GM19397 (cell line): ENCODE measurements around the gene OR10H1.
"Not testable (repeated sequence)": the region's sequence is repeated elsewhere in the genome, so short reads cannot be mapped to it uniquely, and the experiment has no call there.

Experiments
- ATAC-seq: cut with Tn5 transposase; IDR thresholded peaks from one replicate; pipeline ENCODE4 v1.9.1; 2021; ENCODE audit warnings: mild to moderate bottlenecking, moderate library complexity; ENCODE audit not compliant: unreplicated experiment

OR10H1 gene

GRCh38 chr19:15829306-15829698 is 13.8 kb upstream of the OR10H1 start:
- ATAC-seq, result no peak

- ATAC-seq, result not testable (repeated sequence)
These were observed 13.3 kb upstream of the OR10H1 start for GRCh38 chr19:15828611-15829305.

GRCh38 chr19:15828121-15828610 is 12.7 kb upstream of the OR10H1 start:
- ATAC-seq, result no peak

GRCh38 chr19:15825753-15826152 is 10.3 kb upstream of the OR10H1 start:
- no peak for ATAC-seq

- no peak for ATAC-seq
These were observed 5.2 kb upstream of the OR10H1 start for GRCh38 chr19:15820646-15821045.

- no peak for ATAC-seq
These were observed 1.5 kb downstream of the OR10H1 start for GRCh38 chr19:15813916-15814315.

GRCh38 chr19:15812060-15812722 is 3.3 kb downstream of the OR10H1 start:
- no peak for ATAC-seq

- no peak for ATAC-seq
These were observed 4.0 kb downstream of the OR10H1 start for GRCh38 chr19:15811476-15811875.

GRCh38 chr19:15810335-15810734 is 5.1 kb downstream of the OR10H1 start:
- no peak for ATAC-seq

GRCh38 chr19:15794279-15794678 is 21.2 kb downstream of the OR10H1 start:
- ATAC-seq, result not testable (repeated sequence)

GRCh38 chr19:15790096-15790495 is 25.4 kb downstream of the OR10H1 start:
- no peak for ATAC-seq

- ATAC-seq, result no peak
These were observed 26.7 kb downstream of the OR10H1 start for GRCh38 chr19:15788594-15789270.

- no peak for ATAC-seq
These were observed 27.8 kb downstream of the OR10H1 start, which contains the start of gene OR10H5 for GRCh38 chr19:15787611-15788155. OR10H5 (plus strand) TSS chr19:15787661; CDS start chr19:15794049, 6,388 bp downstream.

- ATAC-seq, result not testable (repeated sequence)
These were observed 32.6 kb downstream of the OR10H1 start for GRCh38 chr19:15782896-15783295.

- no peak for ATAC-seq
These were observed 33.3 kb downstream of the OR10H1 start for GRCh38 chr19:15782211-15782610.

- ATAC-seq, result no peak
These were observed 33.8 kb downstream of the OR10H1 start for GRCh38 chr19:15781661-15782060.

- ATAC-seq, result no peak
These were observed 34.6 kb downstream of the OR10H1 start for GRCh38 chr19:15780610-15781418.

- ATAC-seq, result no peak
These were observed 35.5 kb downstream of the OR10H1 start for GRCh38 chr19:15779756-15780476.

- no peak for ATAC-seq
These were observed 38.2 kb downstream of the OR10H1 start for GRCh38 chr19:15776991-15777970.
